ENCODE results near the gene CDKN1A. TPM values are rescaled to one million over a fixed set of nuclear protein-coding genes. Genes with fewer than 3 reads are reported as not detected.

CDKN1A gene
- total RNA-seq, 1 experiment from 2014 or later, result 17.4 TPM

- H3K27ac Mint-ChIP-seq, result peak overlapping the region in 1 of 3 experiments; percentile 92; a peak in 2 of 7 replicates
- H3K27me3 Mint-ChIP-seq (ENCODE audit: low read depth), result peaks cover 24% of the 10 kb centered on the region
- Histone ChIP-seq H3K9ac (ENCODE audit: extremely low read depth, insufficient read length, low read length) (no peak overlapping the region), H3K23me2 (ENCODE audit: insufficient read length, low read depth, low read length, poor library complexity, severe bottlenecking) (peaks cover 14% of the 10 kb centered on the region), H2BK120ac (ENCODE audit: low read depth, low read length, poor library complexity, severe bottlenecking) (no peak overlapping the region), H3K14ac (ENCODE audit: insufficient read depth, low read length) (no peak overlapping the region; the same call in 1 of the 2 replicates), H2AFZ (ENCODE audit: low read length) (no peak overlapping the region), H2BK12ac (ENCODE audit: insufficient read length, low read depth, low read length) (no peak overlapping the region), H3K4ac (ENCODE audit: low read depth, low read length) (no peak overlapping the region), H4K5ac (ENCODE audit: insufficient read length, low read depth, low read length) (no peak overlapping the region), H3K4me1 (ENCODE audit: insufficient read depth, low read length) (peaks cover 6% of the 10 kb centered on the region; the same call in 1 of the 2 replicates), H4K20me1 (ENCODE audit: control insufficient read depth, insufficient read depth, insufficient read length) (no peaks in the 10 kb centered on the region), H3K56ac (ENCODE audit: insufficient read length, low read depth, low read length) (no peak overlapping the region), H3K27ac (ENCODE audit: insufficient read length, low read depth, low read length) (no peak overlapping the region), H2AK5ac (ENCODE audit: insufficient read length, low read length) (no peak overlapping the region), H2BK15ac (ENCODE audit: low read depth, low read length) (no peak overlapping the region), H2BK5ac (ENCODE audit: insufficient read length, low read length) (no peak overlapping the region), H3K18ac (ENCODE audit: insufficient read length, low read depth, low read length) (peak overlapping the region; percentile 32), H3K9me3 (ENCODE audit: control insufficient read depth, low read depth, low read length) (no peaks in the 10 kb centered on the region), H3K27me3 (ENCODE audit: insufficient read depth, low read length) (peaks cover 5% of the 10 kb centered on the region; the same call in 1 of the 2 replicates), H4K8ac (replicated peaks; ENCODE audit: insufficient read length, low read depth, low read length) (no peak overlapping the region), H2BK20ac (ENCODE audit: low read depth, low read length, poor library complexity, severe bottlenecking) (no peak overlapping the region), H3K23ac (ENCODE audit: insufficient read length, low read depth, low read length) (no peak overlapping the region), H4K91ac (ENCODE audit: insufficient read length, low read depth, low read length) (no peak overlapping the region), H3K79me2 (ENCODE audit: insufficient read depth, low read length) (no peaks in the 10 kb centered on the region), H3T11ph (ENCODE audit: low read length) (no peak overlapping the region), H3K79me1 (ENCODE audit: insufficient read depth, low read depth, low read length, poor library complexity, severe bottlenecking) (no peaks in the 10 kb centered on the region), H3K4me2 (ENCODE audit: insufficient read depth, insufficient read length, low read length) (no peak overlapping the region)
- DNase-seq, result no peak
- WGBS (ENCODE audit: extremely low coverage, insufficient read length, low lambda C conversion rate), result no CpG with 5 or more reads among the region's 7 CpGs
- TF ChIP-seq CTCF (conservative IDR thresholded peaks at IDR 0.05), result no peak
- peak overlapping the region in 1 of 2 experiments; percentile 7; a peak in 2 of 5 replicates for H3K4me3 Mint-ChIP-seq
- no peaks in the 10 kb centered on the region for H3K36me3 Mint-ChIP-seq (ENCODE audit: insufficient read depth in 1 of 3, low read depth in 3 of 3)
- H3K4me1 Mint-ChIP-seq, result peaks cover 42 to 44% of the 10 kb centered on the region in 2 experiments
- H3K9me3 Mint-ChIP-seq, result no peaks in the 10 kb centered on the region; a peak in 2 of 5 replicates
Measured at GRCh38 chr6:36677059-36677749, 1.3 kb upstream of the CDKN1A start.

All from H9 (cell line).